ENCODE measurements around the gene ZFYVE19. TPM values are rescaled to one million over a fixed set of nuclear protein-coding genes. Genes with fewer than 3 reads are reported as not detected.

The ZFYVE19 gene
- total RNA-seq, 1 experiment from 2014 or later, result 32.6 TPM

- H3K36me3 ChIP-seq (ENCODE audit: low read depth), result no peaks in the 10 kb centered on the region
- H3K4me3 ChIP-seq, result peak overlapping the region; percentile 39; the same call in 1 of the 2 replicates
- BruUV-seq (replicated peaks), result no TSS peak
- H3K27ac ChIP-seq, result peak overlapping the region; percentile 98
- peaks cover 68% of the 10 kb centered on the region for H3F3A ChIP-seq (ENCODE audit: insufficient read depth, low read depth)
- H3K9me3 ChIP-seq (ENCODE audit: insufficient read depth, low read depth), result no peaks in the 10 kb centered on the region
- H3K79me2 ChIP-seq (ENCODE audit: low read depth), result peaks cover 62% of the 10 kb centered on the region
- H4K20me1 ChIP-seq (ENCODE audit: insufficient read depth), result no peaks in the 10 kb centered on the region
- no peak for TF ChIP-seq EZH2 (IDR thresholded peaks at IDR 0.05; ENCODE audit: low read depth)
- TF ChIP-seq, protein P1, sequence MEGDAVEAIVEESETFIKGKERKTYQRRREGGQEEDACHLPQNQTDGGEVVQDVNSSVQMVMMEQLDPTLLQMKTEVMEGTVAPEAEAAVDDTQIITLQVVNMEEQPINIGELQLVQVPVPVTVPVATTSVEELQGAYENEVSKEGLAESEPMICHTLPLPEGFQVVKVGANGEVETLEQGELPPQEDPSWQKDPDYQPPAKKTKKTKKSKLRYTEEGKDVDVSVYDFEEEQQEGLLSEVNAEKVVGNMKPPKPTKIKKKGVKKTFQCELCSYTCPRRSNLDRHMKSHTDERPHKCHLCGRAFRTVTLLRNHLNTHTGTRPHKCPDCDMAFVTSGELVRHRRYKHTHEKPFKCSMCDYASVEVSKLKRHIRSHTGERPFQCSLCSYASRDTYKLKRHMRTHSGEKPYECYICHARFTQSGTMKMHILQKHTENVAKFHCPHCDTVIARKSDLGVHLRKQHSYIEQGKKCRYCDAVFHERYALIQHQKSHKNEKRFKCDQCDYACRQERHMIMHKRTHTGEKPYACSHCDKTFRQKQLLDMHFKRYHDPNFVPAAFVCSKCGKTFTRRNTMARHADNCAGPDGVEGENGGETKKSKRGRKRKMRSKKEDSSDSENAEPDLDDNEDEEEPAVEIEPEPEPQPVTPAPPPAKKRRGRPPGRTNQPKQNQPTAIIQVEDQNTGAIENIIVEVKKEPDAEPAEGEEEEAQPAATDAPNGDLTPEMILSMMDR (conservative IDR thresholded peaks at IDR 0.05), result no peak
- no peaks in the 10 kb centered on the region for H3K27me3 ChIP-seq (ENCODE audit: insufficient read depth, low read depth)
- H2AFZ ChIP-seq, result no peak overlapping the region
- no peak for DNase-seq
- peaks cover 85% of the 10 kb centered on the region for H3K4me1 ChIP-seq (replicated peaks; ENCODE audit: insufficient read depth)
- POLR2A ChIA-PET (ENCODE audit: unreplicated experiment), result interaction anchor here (0.6 to 0.9 kb wide), 4 partner anchors 19 to 358 kb away, joined by 3 to 5 read pairs (median 4); partner anchors contain the start of genes DNAJC17 and SPINT1
- intact Hi-C loops (cut with micrococcal nuclease; ENCODE audit: unreplicated experiment), result loop anchor here (1.0 kb wide), 6 partner anchors 19 to 104 kb away; partner anchors contain the start of genes C15orf62, DNAJC17 and ZFYVE19
- peak overlapping the region; percentile 68 for H3K4me2 ChIP-seq
- CTCF ChIA-PET, result interaction anchor here (0.7 to 1.5 kb wide), 3 partner anchors 70 to 104 kb away, joined by 3 to 7 read pairs (median 4); no protein-coding TSS in a partner anchor
- no peaks in the 10 kb centered on the region for H3K9me2 ChIP-seq (ENCODE audit: insufficient read depth)
These were observed 18.9 kb upstream of the ZFYVE19 start for GRCh38 chr15:40787991-40788390.

GRCh38 chr15:40789119-40789518 lies 17.8 kb upstream of the ZFYVE19 start:
- no peaks in the 10 kb centered on the region for H4K20me1 ChIP-seq (ENCODE audit: insufficient read depth)
- intact Hi-C loops (cut with micrococcal nuclease; ENCODE audit: unreplicated experiment), result no loop called here
- ChIA-PET POLR2A (ENCODE audit: unreplicated experiment) (no interaction called here), CTCF (interaction anchor here (0.7 kb wide), 1 partner anchor 34 kb away, joined by 4 read pairs; no protein-coding TSS in a partner anchor)
- no TSS peak for BruUV-seq (replicated peaks)
- H3K9me2 ChIP-seq (ENCODE audit: insufficient read depth), result no peaks in the 10 kb centered on the region
- no peaks in the 10 kb centered on the region for H3K36me3 ChIP-seq (ENCODE audit: low read depth)
- H3K27ac ChIP-seq, result peak overlapping the region; percentile 98
- no peak overlapping the region for H2AFZ ChIP-seq
- DNase-seq, result no peak
- TF ChIP-seq, protein P1 (conservative IDR thresholded peaks at IDR 0.05), result no peak
- no peak for TF ChIP-seq EZH2 (IDR thresholded peaks at IDR 0.05; ENCODE audit: low read depth)
- H3K27me3 ChIP-seq (ENCODE audit: insufficient read depth, low read depth), result no peaks in the 10 kb centered on the region
- peaks cover 76% of the 10 kb centered on the region for H3F3A ChIP-seq (ENCODE audit: insufficient read depth, low read depth)
- H3K4me1 ChIP-seq (replicated peaks; ENCODE audit: insufficient read depth), result peaks cover 96% of the 10 kb centered on the region
- peaks cover 55% of the 10 kb centered on the region for H3K79me2 ChIP-seq (ENCODE audit: low read depth)
- no peak overlapping the region for H3K4me3 ChIP-seq
- no peaks in the 10 kb centered on the region for H3K9me3 ChIP-seq (ENCODE audit: insufficient read depth, low read depth)
- H3K4me2 ChIP-seq, result peak overlapping the region; percentile 34; the same call in 1 of the 2 replicates

- H3K9me3 ChIP-seq (ENCODE audit: insufficient read depth, low read depth), result no peaks in the 10 kb centered on the region
- no peak overlapping the region for H2AFZ ChIP-seq
- H3K4me2 ChIP-seq, result no peak overlapping the region
- peak overlapping the region; percentile 88 for H3K27ac ChIP-seq
- H3K4me3 ChIP-seq, result no peak overlapping the region
- POLR2A ChIA-PET (ENCODE audit: unreplicated experiment), result no interaction called here
- H3K9me2 ChIP-seq (ENCODE audit: insufficient read depth), result no peaks in the 10 kb centered on the region
- no peak for TF ChIP-seq EZH2 (IDR thresholded peaks at IDR 0.05; ENCODE audit: low read depth)
- TF ChIP-seq, protein P1 (conservative IDR thresholded peaks at IDR 0.05), result no peak
- peaks cover 95% of the 10 kb centered on the region for H3K4me1 ChIP-seq (replicated peaks; ENCODE audit: insufficient read depth)
- no peaks in the 10 kb centered on the region for H3K36me3 ChIP-seq (ENCODE audit: low read depth)
- peaks cover 70% of the 10 kb centered on the region for H3F3A ChIP-seq (ENCODE audit: insufficient read depth, low read depth)
- no peaks in the 10 kb centered on the region for H4K20me1 ChIP-seq (ENCODE audit: insufficient read depth)
- intact Hi-C loops (cut with micrococcal nuclease; ENCODE audit: unreplicated experiment), result no loop called here
- no peak for DNase-seq
- no TSS peak for BruUV-seq (replicated peaks)
- H3K27me3 ChIP-seq (ENCODE audit: insufficient read depth, low read depth), result no peaks in the 10 kb centered on the region
- peaks cover 46% of the 10 kb centered on the region for H3K79me2 ChIP-seq (ENCODE audit: low read depth)
- CTCF ChIA-PET, result interaction anchor here (0.7 kb wide), 1 partner anchor 56 kb away, joined by 11 read pairs; no protein-coding TSS in a partner anchor
These were observed 16.9 kb upstream of the ZFYVE19 start for GRCh38 chr15:40789999-40790398.
